Endothelial cell of umbilical vein (primary cell): Measurements from ENCODE around the gene TCP10L. TPM values are rescaled to one million over a fixed set of nuclear protein-coding genes. Genes with fewer than 3 reads are reported as not detected.

Experiments used
- Bru-seq: library from RNA; stranded (reverse); fragments of 400-500 nt; gene quantifications from one replicate; lab custom pipeline; 2021; lab: Mats Ljungman, UMichigan
- BruChase-seq, 2 experiments: library from RNA; stranded (reverse); fragments of 400-500 nt; gene quantifications; one replicate each; lab custom pipeline; 2021; lab: Mats Ljungman, UMichigan
- BruUV-seq: library from RNA; stranded (reverse); fragments of 400-500 nt; replicated peaks from 2 replicates; lab custom pipeline; 2021; lab: Mats Ljungman, UMichigan
- CTCF ChIA-PET: fragments of 300-600, 350-600 bp; sonication (Branson Sonifier 250); formaldehyde crosslinking; loops from one replicate; lab custom pipeline; 2021; ENCODE audit warnings: antibody characterized with exemption, inconsistent platforms; lab: Charles Lee
- POLR2A ChIA-PET: fragments of 300-600, 350-600 bp; sonication (Branson Sonifier 250); formaldehyde crosslinking; loops from one replicate; lab custom pipeline; 2021; ENCODE audit warnings: antibody characterized with exemption, inconsistent platforms; lab: Charles Lee
- DNase-seq: peaks from one replicate; pipeline ENCODE4 v3.0.0-alpha.2; 2011; ENCODE audit warnings: low read depth, low spot score
- FAIRE-seq: peaks from 2 replicates; lab custom pipeline; 2011; peaks lifted over from hg19 to GRCh38; lab: Jason Lieb, UNC
- H2AFZ ChIP-seq: 2 replicates; pipeline ENCODE4 v1.6.0; 2012; ENCODE audit warnings: low read depth, low read length, control low read depth, inconsistent platforms
- H3K27ac ChIP-seq: 2 replicates; pipeline ENCODE4 v1.5.1; 2011; ENCODE audit warnings: low read depth, mild to moderate bottlenecking, control low read depth, low read length, moderate library complexity; ENCODE audit not compliant: insufficient read depth
- H3K27me3 ChIP-seq, 2 experiments: 2 replicates each; pipeline versions ENCODE4 v1.6.0 to v1.6.1; 2011; ENCODE audit warnings: low read length in 2 of 2, mixed read lengths in 1 of 2; ENCODE audit not compliant: control insufficient read depth in 2 of 2, insufficient read depth in 2 of 2
- H3K36me3 ChIP-seq, 2 experiments: 2 replicates in 1 of 2; 3 replicates in 1 of 2; pipeline ENCODE4 v1.5.1; 2011; ENCODE audit warnings: low read length in 2 of 2, mild to moderate bottlenecking in 1 of 2, moderate library complexity in 1 of 2; ENCODE audit not compliant: control insufficient read depth in 2 of 2, insufficient read depth in 2 of 2; ENCODE audit errors: extremely low read depth in 1 of 2
- H3K4me1 ChIP-seq: 3 replicates; pipeline ENCODE4 v1.5.1; 2011; ENCODE audit warnings: mild to moderate bottlenecking, low read length; ENCODE audit not compliant: control insufficient read depth, insufficient read depth; ENCODE audit errors: extremely low read depth
- H3K4me2 ChIP-seq: 2 replicates; pipeline ENCODE4 v1.6.1; 2011; ENCODE audit warnings: low read length, control low read depth, mixed read lengths; ENCODE audit not compliant: insufficient read depth
- H3K4me3 ChIP-seq, 3 experiments: fragments of 200-600 bp in 1 of 3; sonication (generic), shearing (Covaris generic) in 1 of 3; replicated peaks in 1 of 3; 2 replicates each; pipeline ENCODE4 v1.5.1; 2011 to 2016; ENCODE audit warnings: control low read depth in 3 of 3, low read length in 3 of 3, mild to moderate bottlenecking in 2 of 3, inconsistent platforms in 1 of 3, low read depth in 1 of 3, moderate library complexity in 1 of 3; ENCODE audit not compliant: insufficient read depth in 1 of 3
- H3K79me2 ChIP-seq: 2 replicates; pipeline ENCODE4 v1.6.0; 2012; ENCODE audit warnings: low read length, inconsistent platforms; ENCODE audit not compliant: control insufficient read depth, insufficient read depth
- H3K9ac ChIP-seq: replicated peaks from 2 replicates; pipeline ENCODE3; 2011; ENCODE audit warnings: low read length, control low read depth; ENCODE audit not compliant: insufficient read depth; ENCODE audit errors: extremely low read depth
- H3K9me1 ChIP-seq: replicated peaks from 3 replicates; pipeline ENCODE4 v1.6.0; 2011; ENCODE audit warnings: mild to moderate bottlenecking, low read length; ENCODE audit not compliant: control insufficient read depth, insufficient read depth; ENCODE audit errors: extremely low read depth
- H3K9me3 ChIP-seq: replicated peaks from 2 replicates; pipeline ENCODE4 v1.5.1; 2012; ENCODE audit warnings: low read length, inconsistent platforms; ENCODE audit not compliant: control insufficient read depth, insufficient read depth
- H4K20me1 ChIP-seq: replicated peaks from 2 replicates; pipeline ENCODE3; 2011; ENCODE audit warnings: mild to moderate bottlenecking, low read length; ENCODE audit not compliant: control insufficient read depth, insufficient read depth; ENCODE audit errors: extremely low read depth
- EZH2 ChIP-seq: IDR thresholded peaks from 2 replicates; pipeline ENCODE4 v1.6.1; 2012; ENCODE audit warnings: borderline replicate concordance, low read depth, mild to moderate bottlenecking, moderate library complexity, low read length, inconsistent platforms; ENCODE audit not compliant: severe bottlenecking
- MYC ChIP-seq: IDR thresholded peaks from one replicate; pipeline ENCODE4 v1.6.1; 2011; ENCODE audit warnings: mild to moderate bottlenecking, low read depth, low read length
- POLR2AphosphoS5 ChIP-seq: IDR thresholded peaks from 2 replicates; pipeline ENCODE4 v1.6.1; 2012; ENCODE audit warnings: low read depth, mild to moderate bottlenecking, control low read depth, low read length, moderate library complexity; ENCODE audit not compliant: insufficient read depth
- dilution Hi-C: fragments of 300-500 bp; cut with MboI; formaldehyde crosslinking; loops from one replicate; pipeline ENCODE4 v1.15.0; 2019; ENCODE audit warnings: low sequenced_read_pairs; ENCODE audit not compliant: extremely low pct_ligation_motif_present
- intact Hi-C: fragments of 100-400 bp; cut with micrococcal nuclease; formaldehyde crosslinking; loops from one replicate; pipeline ENCODE4 v1.10.0; 2022
- long read RNA-seq: library from polyadenylated mRNA; stranded (forward); transcript quantifications from one replicate; pipeline ENCODE4 v2.0.0, GENCODE V29; 2021
- polyA minus RNA-seq, 3 experiments: library from RNA; depleted of rRNA, polyadenylated mRNA; stranded (reverse); fragments of >200 nt; gene quantifications; 1 replicate in 1 of 3; 2 replicates in 2 of 3; pipeline ENCODE4 v1.2.3, GENCODE V29; 2011
- polyA plus RNA-seq, 4 experiments: library from polyadenylated mRNA; depleted of rRNA in 3 of 4; stranded (reverse) in 3 of 4; unstranded in 1 of 4; fragments of >200 nt; gene quantifications; 2 replicates each; pipeline versions ENCODE4 v1.2.1 to v1.2.3, GENCODE V29; 2011 to 2012; ENCODE audit warnings: missing spikeins in 1 of 4
- total RNA-seq: library from RNA; stranded (reverse); gene quantifications from 2 replicates; pipeline ENCODE4 v1.2.3, GENCODE V29; 2021
- TF ChIP-seq, protein P1 (sequence below): IDR thresholded peaks from 2 replicates; pipeline ENCODE4 v1.6.1; 2011; ENCODE audit not compliant: insufficient read depth, insufficient read length

Gene TCP10L, protein sequence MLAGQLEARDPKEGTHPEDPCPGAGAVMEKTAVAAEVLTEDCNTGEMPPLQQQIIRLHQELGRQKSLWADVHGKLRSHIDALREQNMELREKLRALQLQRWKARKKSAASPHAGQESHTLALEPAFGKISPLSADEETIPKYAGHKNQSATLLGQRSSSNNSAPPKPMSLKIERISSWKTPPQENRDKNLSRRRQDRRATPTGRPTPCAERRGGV
- total RNA-seq (not detected in 2 replicates), polyA plus RNA-seq (0.06 and 0.07 TPM in 2 replicates), polyA minus RNA-seq (0.23 and 0.29 TPM in 2 replicates), Bru-seq, nascent RNA (not detected), BruChase-seq, experiment 1, labeled RNA remaining after a 6-hour chase (percentile 36 among the genes with signal in this experiment), BruChase-seq, experiment 2, labeled RNA remaining after a 2-hour chase (percentile 20 among the genes with signal in this experiment)
- polyA plus RNA-seq (2011; cell fraction: cytosol; rRNA removed), result 0.21 and 0.22 TPM in 2 replicates
- polyA plus RNA-seq (2011; cell fraction: nucleus; rRNA removed), result 0.34 and 0.49 TPM in 2 replicates
- 0.52 and 0.54 TPM in 2 replicates for polyA plus RNA-seq (2012)
- polyA minus RNA-seq (2011; cell fraction: cytosol; rRNA and poly(A)+ RNA removed), result 1.3 TPM
- not detected in 2 replicates for polyA minus RNA-seq (2011; cell fraction: nucleus; rRNA and poly(A)+ RNA removed)
- long read RNA-seq, result 0 reads

DNA sequence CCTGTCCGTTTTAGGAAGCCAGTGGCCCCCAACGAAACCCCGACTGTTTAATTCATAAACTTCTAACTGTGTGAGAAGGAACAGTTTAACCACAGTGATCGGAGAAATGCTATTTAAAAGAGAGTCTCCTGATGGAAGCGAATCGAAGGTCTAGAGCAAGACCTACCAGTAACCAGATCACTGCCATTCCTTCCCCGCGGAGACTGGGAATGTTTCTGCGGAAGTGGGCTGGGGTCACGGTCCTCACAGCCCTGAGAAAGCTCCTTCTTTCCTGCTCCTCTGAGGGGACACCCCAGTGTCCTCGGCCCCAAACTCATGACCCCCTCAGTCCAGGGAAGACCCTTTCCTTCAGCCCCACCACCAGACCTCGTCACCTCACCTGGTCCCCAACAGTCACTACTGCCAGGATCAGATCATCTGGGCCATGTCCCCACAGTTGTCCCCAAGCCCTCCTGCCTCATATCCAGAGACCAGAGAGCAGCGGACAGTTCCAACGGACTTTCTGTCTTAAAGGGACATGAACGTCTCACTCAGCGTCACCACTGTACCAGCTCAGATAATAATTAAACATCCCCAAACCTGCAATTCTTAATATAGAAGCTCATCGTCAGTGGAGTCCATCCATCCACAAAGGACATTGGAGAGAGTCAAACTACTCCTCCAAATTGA is at the start of gene TCP10L:
TCP10L (minus strand) TSS at position 482 of the 669 bp plus-strand sequence. CDS start 1,219 bp downstream, outside the sequence.
- FAIRE-seq (no peak), DNase-seq (no peak)
- H3K4me2 ChIP-seq, result no peak within 1 kb of the TSS
- H3K4me1 ChIP-seq, result no peaks in the 10 kb centered on the region
- TF ChIP-seq POLR2AphosphoS5 (no peak), EZH2 (no peak), MYC (no peak)
- TF ChIP-seq, protein P1, sequence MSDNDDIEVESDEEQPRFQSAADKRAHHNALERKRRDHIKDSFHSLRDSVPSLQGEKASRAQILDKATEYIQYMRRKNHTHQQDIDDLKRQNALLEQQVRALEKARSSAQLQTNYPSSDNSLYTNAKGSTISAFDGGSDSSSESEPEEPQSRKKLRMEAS, result no peak
- intact Hi-C loops, result no loop called here
- dilution Hi-C loops, result no loop called here
- peaks cover 4 to 7% of the 10 kb centered on the region in 2 experiments for H3K27me3 ChIP-seq
- no peak within 1 kb of the TSS for H2AFZ ChIP-seq
- H3K9ac ChIP-seq, result no peak within 1 kb of the TSS
- BruUV-seq, result no TSS peak
- no peak within 1 kb of the TSS for H3K4me3 ChIP-seq
- no peaks in the 10 kb centered on the region for H3K9me1 ChIP-seq
- H3K27ac ChIP-seq, result no peak within 1 kb of the TSS
- no peaks in the 10 kb centered on the region for H4K20me1 ChIP-seq
- H3K9me3 ChIP-seq, result no peaks in the 10 kb centered on the region
- ChIA-PET CTCF (interaction anchor here (0.9 to 1.1 kb wide), 2 partner anchors 13 to 182 kb away, joined by 3 read pairs; no protein-coding TSS in a partner anchor), POLR2A (no interaction called here)
- no peaks in the 10 kb centered on the region for H3K36me3 ChIP-seq
- no peaks in the 10 kb centered on the region for H3K79me2 ChIP-seq
